Measurements from ENCODE around the gene RINL.

RINL gene

GRCh38 chr19:38849147-38849859 is 28.8 kb downstream of the RINL start:
- peak; percentile 99 for DNase-seq (ENCODE audit: low read depth)

DNA sequence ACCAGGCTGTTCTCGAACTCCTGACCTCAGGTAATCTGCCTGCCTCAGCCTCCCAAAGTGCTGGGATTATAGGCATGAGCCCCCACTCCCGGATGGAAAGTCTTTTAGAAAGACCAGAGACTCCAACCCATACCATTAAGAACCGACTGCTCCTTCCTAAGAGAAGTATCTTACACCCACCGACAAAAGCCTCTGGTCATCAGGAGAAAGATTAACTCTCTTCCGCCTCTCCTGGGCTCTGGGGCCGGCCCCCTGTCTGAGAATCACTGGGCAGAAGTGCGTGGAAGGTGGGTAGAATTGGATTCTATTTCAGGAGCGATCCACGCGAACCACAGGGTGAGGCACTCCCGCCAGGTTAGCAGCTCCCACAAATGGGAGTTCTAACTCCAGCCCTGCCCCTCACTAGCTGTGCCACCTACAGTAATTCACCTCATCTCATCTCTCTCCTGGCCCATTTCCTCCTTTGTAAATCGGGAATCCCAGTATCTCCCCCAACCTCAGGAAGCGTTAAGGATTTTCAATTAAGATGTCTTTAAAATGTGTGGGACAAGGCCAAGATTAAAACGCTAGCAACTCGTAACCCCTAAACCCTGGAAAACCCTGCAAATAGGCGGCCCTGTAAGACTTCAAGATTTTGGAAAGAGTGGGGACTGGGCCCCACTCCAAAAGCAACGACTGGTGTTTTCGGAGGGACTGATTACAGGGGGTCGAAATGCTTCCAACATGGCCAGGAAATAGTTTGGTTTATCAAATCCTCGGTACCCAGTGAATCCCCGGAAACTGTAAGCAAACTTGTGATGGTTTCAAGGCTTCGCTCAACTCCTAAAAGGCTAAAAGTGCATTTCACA is 29.6 kb downstream of the RINL start:
- DNase-seq (ENCODE audit: low read depth), result no peak

GRCh38 chr19:38846097-38846496 is 32.0 kb downstream of the RINL start:
- no peak for DNase-seq (ENCODE audit: low read depth)

- no peak for DNase-seq (ENCODE audit: low read depth)
These were observed 32.6 kb downstream of the RINL start for GRCh38 chr19:38845374-38846024.

GRCh38 chr19:38844093-38844686 is 33.9 kb downstream of the RINL start:
- no peak for DNase-seq (ENCODE audit: low read depth)

- no peak for DNase-seq (ENCODE audit: low read depth)
These were observed 34.8 kb downstream of the RINL start for GRCh38 chr19:38843175-38843758.

- DNase-seq (ENCODE audit: low read depth), result no peak
These were observed 35.5 kb downstream of the RINL start for GRCh38 chr19:38842439-38843174.

GRCh38 chr19:38841787-38842438 is 36.2 kb downstream of the RINL start:
- no peak for DNase-seq (ENCODE audit: low read depth)

DNA sequence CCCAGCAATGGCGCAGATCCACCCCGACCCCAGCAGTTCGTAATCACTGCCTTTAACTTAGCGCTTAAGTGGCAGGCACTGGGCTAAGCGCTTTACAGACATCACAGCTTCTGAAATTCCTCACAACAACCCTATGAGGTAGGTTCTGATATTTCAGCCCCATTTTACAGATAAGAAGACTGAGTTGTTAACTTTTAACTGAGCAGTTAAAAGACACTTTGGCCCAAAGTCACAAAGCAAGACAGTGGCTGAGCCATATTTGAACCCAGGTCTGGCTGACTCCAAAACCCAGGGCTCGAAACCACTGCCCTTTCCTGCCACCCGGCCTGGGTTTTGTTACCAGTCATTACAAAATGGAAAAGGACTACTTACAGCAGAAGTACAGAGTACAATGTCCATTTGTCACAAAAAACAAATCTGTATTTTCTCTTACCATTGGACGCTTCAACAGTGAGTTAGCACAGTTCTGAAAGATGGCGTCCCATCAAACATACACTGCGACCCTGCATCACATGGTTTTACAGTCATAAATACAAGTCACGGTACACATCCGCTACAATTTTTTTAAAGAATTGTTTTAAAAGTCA is 36.8 kb downstream of the RINL start:
- no peak for DNase-seq (ENCODE audit: low read depth)

- DNase-seq (ENCODE audit: low read depth), result no peak
These were observed 37.5 kb downstream of the RINL start for GRCh38 chr19:38840583-38840968.

DNA sequence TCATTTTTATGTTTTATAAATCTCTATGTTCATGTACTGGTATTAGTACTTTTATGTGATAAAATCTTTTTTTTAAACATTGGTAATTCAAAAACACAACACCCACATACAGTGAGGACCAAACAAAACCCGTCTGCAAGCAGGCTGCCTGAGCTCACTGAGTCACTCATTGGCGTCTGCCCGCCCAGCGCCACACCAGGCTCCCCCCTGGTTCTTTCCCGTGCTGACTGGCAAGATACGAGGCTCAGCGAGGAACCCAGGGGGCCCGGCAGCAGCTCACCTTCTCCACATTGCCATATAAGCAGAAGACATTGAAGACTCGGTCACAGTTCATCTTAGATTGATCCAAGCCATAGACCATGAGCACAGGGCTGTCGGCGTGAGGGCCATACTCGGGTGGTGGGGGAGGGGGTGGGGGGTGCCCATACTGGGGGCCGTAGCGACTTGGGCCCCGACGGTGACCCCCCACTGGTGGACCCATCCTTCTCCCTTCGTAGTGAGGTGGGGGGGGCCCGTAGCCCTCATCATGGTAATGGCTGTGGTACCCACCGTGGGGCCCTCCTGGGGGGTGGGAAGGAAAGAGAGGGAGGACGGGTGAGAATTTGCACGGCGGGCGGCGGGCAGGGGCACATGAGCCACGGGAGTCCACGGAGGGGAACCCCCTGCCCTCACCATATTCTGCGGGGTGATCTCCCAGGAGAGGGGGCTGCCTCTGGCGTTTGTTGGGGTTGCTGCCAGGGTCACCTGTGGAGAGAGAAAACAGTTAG is 38.1 kb downstream of the RINL start:
- no peak for DNase-seq (ENCODE audit: low read depth)

- no peak for DNase-seq (ENCODE audit: low read depth)
These were observed 38.9 kb downstream of the RINL start for GRCh38 chr19:38838986-38839761.

DNA sequence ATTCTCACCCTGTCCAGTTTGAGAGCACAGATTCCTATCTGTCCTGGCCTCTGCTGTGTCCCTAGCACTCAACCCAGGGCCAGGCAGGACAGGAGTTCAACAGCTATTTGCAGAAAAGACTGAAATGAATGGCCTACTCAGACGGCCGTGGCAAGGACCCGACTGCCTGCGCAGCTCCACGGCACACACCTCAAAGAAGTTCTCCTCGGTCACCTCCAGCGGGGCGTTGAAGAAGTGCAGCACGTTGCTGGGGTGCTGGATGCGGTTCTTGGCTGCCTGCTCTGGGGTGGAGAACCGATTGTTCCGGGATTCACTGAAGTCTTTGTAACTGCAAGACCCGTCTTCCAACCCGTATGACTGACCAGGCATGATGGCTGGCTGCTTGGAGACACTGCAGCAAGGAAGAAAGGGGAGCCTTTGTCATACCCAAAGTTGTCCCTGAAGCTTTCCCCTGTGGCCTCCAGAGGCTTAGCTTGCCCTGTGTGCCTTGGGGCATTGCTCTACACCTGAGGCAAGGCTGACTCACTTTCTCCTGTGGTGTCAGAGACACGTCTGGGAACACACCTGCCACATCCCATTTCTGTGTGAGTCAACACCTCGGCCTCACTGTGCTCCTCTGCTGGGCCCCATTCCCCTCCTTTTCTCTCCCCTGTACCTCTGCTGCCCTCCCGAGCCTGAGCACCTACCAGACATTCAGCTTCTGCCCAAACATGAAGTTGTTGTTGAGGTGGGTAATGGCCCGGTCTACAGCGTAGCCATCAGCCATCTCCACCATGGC is 39.7 kb downstream of the RINL start:
- peak; percentile 69 for DNase-seq (ENCODE audit: low read depth)

GRCh38 chr19:38837656-38838121 is 40.4 kb downstream of the RINL start:
- no peak for DNase-seq (ENCODE audit: low read depth)

- DNase-seq (ENCODE audit: low read depth), result no peak
These were observed 41.0 kb downstream of the RINL start for GRCh38 chr19:38836983-38837626.

DNA sequence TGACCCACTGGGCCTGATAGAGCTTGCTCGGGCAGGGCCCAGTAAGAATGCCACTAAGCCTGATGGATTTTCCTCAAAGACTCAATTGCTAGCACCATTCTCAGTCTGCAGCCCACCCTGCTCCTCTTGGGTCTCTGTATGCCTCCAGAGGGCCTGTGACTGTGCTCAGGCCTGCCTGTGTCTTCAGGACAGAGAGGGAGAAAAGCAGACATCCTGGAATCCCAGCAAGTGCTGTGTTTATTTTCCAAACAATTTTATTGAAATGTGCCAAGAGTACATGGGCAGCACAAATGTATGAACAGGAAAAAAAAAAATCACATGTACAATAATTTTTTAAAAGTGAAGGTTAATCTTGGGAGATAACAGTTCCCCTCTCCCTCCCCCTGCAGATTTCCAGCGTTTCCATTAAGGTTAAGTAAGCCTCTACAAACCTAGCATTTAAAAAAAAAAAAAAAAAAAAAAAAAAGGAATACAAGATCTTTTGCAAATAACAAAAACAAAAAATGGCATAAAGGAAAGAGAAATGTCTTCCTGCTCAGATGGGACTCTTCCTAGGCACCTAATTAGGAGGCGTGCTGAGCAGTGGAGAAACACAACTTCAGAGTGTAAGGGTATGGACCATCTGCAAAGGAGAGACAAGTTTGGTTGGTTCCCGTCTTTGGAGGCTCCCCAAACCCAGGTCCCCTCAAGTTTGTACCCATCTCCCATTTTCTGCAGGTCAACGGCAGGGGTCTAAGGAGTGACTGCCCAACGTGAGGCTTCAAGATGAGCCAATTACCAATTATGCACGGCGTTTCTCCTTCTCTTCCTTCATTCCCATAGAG is 41.7 kb downstream of the RINL start:
- no peak for DNase-seq (ENCODE audit: low read depth)

- no peak for DNase-seq (ENCODE audit: low read depth)
These were observed 43.5 kb downstream of the RINL start for GRCh38 chr19:38834590-38834989.

Data from stimulated activated CD4-positive, alpha-beta T cell treated with anti-CD3 and anti-CD28 coated beads, Interleukin-2, amount 100 ng/mL, for 4 hours (primary cell).